H1 (cell line): ENCODE measurements around the gene CD248. TPM values are rescaled to one million over a fixed set of nuclear protein-coding genes. Genes with fewer than 3 reads are reported as not detected.

Experiments
- SIX5 ChIP-seq: IDR thresholded peaks from 2 replicates; pipeline ENCODE4 v1.6.1; 2011; ENCODE audit warnings: mild to moderate bottlenecking, low read depth, low read length
- polyA plus RNA-seq, 7 experiments: library from polyadenylated mRNA; depleted of rRNA in 3 of 7; stranded (reverse) in 5 of 7; unstranded in 2 of 7; fragments of >200 nt in 5 of 7; fragments of 200-250 nt in 2 of 7; gene quantifications; 1 replicate in 5 of 7; 2 replicates in 1 of 7; 4 replicates in 1 of 7; pipeline versions ENCODE4 v1.2.1 to v1.2.3, GENCODE V29; 2011 to 2013; ENCODE audit warnings: missing spikeins in 2 of 7, mixed read lengths in 2 of 7
- total RNA-seq: library from RNA; stranded (reverse); fragmentation: NEBNext Ultra II Directional; extraction: Animal tissue kit (Norgen Biotek cat#: 25700); gene quantifications from 2 replicates; pipeline ENCODE4 v1.2.1, GENCODE V29; 2021

Gene CD248
- total and polyA plus RNA-seq, 2 of the 8 experiments (the other 6 are each of a cell fraction or from before 2014, with no cell fraction given): 2.7 to 3.9 TPM

DNA sequence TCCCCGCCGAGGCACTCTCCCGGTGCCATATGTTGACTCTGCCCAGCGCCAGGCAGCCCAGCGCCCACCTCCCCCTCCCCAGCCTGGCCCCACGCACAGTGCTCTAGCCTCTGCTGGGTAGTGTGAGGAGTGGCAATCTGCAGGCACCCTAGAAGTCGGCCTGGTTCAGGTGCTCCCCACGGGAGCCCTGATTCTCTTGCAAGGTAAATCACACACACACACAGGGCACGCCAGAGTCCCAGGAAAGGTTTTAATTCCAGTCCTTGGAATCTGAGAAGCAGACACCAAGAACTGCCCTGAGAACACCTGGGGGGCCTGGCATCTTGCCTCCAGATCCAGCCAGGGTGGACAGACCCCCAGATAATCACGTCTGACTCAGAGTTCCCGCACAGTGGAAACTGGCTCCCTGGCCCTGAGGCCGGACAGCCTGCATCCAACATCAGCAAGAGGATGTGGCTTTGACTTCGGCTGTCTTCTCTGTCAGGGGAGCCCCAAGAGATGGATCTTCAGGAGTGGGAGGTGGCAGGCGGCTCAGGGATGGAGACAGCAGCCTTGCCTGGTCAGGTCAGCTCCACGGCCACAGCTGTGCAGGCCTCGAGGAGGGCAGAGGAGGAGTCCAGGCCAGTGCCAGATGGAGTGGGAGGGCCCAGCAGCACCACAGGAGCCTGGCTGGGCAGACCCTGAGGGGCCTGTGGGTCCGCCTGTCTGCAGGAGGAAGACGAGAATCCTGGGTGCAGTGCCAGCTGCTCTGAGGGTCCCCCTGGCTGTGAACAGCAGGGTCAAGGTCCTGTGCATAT, 20.5 kb upstream of the CD248 start (continued):
- no peak for TF ChIP-seq SIX5
- TF ChIP-seq, all 59 proteins: peak for 0
